OCI-LY7 (cell line): ENCODE measurements around the gene THAP7. TPM values are rescaled to one million over a fixed set of nuclear protein-coding genes. Genes with fewer than 3 reads are reported as not detected.

Experiments used
- BruUV-seq: library from RNA; stranded (reverse); fragments of 400-500 nt; replicated peaks from 2 replicates; lab custom pipeline; 2021; lab: Mats Ljungman, UMichigan
- CTCF ChIA-PET: fragments of 300-600 bp; sonication (Branson Sonifier 250); formaldehyde crosslinking; loops from one replicate; lab custom pipeline; 2022; ENCODE audit warnings: antibody characterized with exemption; ENCODE audit not compliant: unreplicated experiment; lab: Charles Lee
- POLR2A ChIA-PET: fragments of 300-600 bp; sonication (Branson Sonifier 250); formaldehyde crosslinking; loops from one replicate; lab custom pipeline; 2022; ENCODE audit warnings: antibody characterized with exemption; lab: Charles Lee
- DNase-seq: peaks from one replicate; pipeline ENCODE4 v3.0.0-alpha.2; 2015; ENCODE audit warnings: low spot score
- H2AFZ ChIP-seq: fragments of 200-600 bp; sonication (generic), shearing (Covaris generic); 2 replicates; pipeline ENCODE4 v1.6.1; 2014; ENCODE audit warnings: mild to moderate bottlenecking, antibody characterized with exemption, low read length, moderate library complexity
- H3K27ac ChIP-seq: fragments of 200-600 bp; sonication (generic); 2 replicates; pipeline ENCODE4 v1.5.1; 2014; ENCODE audit warnings: mixed run types, low read depth, mild to moderate bottlenecking, moderate library complexity, low read length, inconsistent platforms; ENCODE audit not compliant: poor library complexity, severe bottlenecking
- H3K36me3 ChIP-seq: fragments of 200-600 bp; sonication (generic); 2 replicates; pipeline ENCODE4 v1.6.1; 2014; ENCODE audit warnings: mild to moderate bottlenecking, antibody characterized with exemption, low read length, moderate library complexity, mixed read lengths; ENCODE audit not compliant: insufficient read depth
- H3K4me1 ChIP-seq: fragments of 200-600 bp; sonication (generic); 2 replicates; pipeline ENCODE4 v1.5.1; 2014; ENCODE audit warnings: mild to moderate bottlenecking, low read length; ENCODE audit not compliant: insufficient read depth, poor library complexity, severe bottlenecking
- H3K4me2 ChIP-seq: fragments of 200-600 bp; sonication (generic); 2 replicates; pipeline ENCODE4 v1.6.1; 2014; ENCODE audit warnings: mild to moderate bottlenecking, low read length
- H3K4me3 ChIP-seq: fragments of 200-600 bp; sonication (generic); 2 replicates; pipeline ENCODE4 v1.5.1; 2014; ENCODE audit warnings: mild to moderate bottlenecking, low read depth, low read length; ENCODE audit not compliant: poor library complexity, severe bottlenecking
- H3K79me2 ChIP-seq: fragments of 200-600 bp; sonication (generic); 2 replicates; pipeline ENCODE4 v1.6.1; 2016; ENCODE audit warnings: low read depth, mild to moderate bottlenecking, low read length, moderate library complexity, mixed read lengths; ENCODE audit not compliant: insufficient read depth
- H3K9me2 ChIP-seq: fragments of 200-600 bp; sonication (generic); 2 replicates; pipeline ENCODE4 v1.6.1; 2016; ENCODE audit warnings: mild to moderate bottlenecking, low read length, mixed read lengths; ENCODE audit not compliant: insufficient read depth
- H3K9me3 ChIP-seq: fragments of 200-600 bp; sonication (generic); 2 replicates; pipeline ENCODE4 v1.6.1; 2014; ENCODE audit warnings: mild to moderate bottlenecking, mixed run types, low read length, mixed read lengths
- H4K20me1 ChIP-seq: fragments of 200-600 bp; sonication (generic); 2 replicates; pipeline ENCODE4 v1.6.1; 2014; ENCODE audit warnings: mild to moderate bottlenecking, antibody characterized with exemption, low read length, moderate library complexity, mixed read lengths; ENCODE audit not compliant: insufficient read depth
- CTCF ChIP-seq: fragments of 200-600 bp; sonication (generic); conservative IDR thresholded peaks from 2 replicates; pipeline ENCODE4 v1.5.1; 2014; ENCODE audit warnings: mild to moderate bottlenecking, antibody characterized with exemption, low read length, moderate library complexity, mixed read lengths
- EZH2phosphoT487 ChIP-seq: fragments of 200-600 bp; sonication (generic); IDR thresholded peaks from 2 replicates; pipeline ENCODE4 v1.6.1; 2018; ENCODE audit warnings: low read depth, borderline replicate concordance, mild to moderate bottlenecking, mixed run types, antibody characterized with exemption, low read length, moderate library complexity, mixed read lengths
- intact Hi-C: fragments of 100-400 bp; cut with micrococcal nuclease; formaldehyde crosslinking; loops from one replicate; pipeline ENCODE4 v1.10.0; 2022; ENCODE audit not compliant: unreplicated experiment
- total RNA-seq, 2 experiments: library from RNA; depleted of rRNA in 1 of 2; stranded (reverse); fragments of >200 nt in 1 of 2; shearing (Covaris generic) in 1 of 2; gene quantifications; 2 replicates each; pipeline ENCODE4 v1.2.3, GENCODE V29; 2014 to 2022

The THAP7 gene
- total RNA-seq, 2 experiments from 2014 or later: 36.3 to 73.0 TPM

- Histone ChIP-seq H2AFZ (no peak overlapping the region), H3K9me3 (no peaks in the 10 kb centered on the region), H3K9me2 (no peaks in the 10 kb centered on the region), H3K79me2 (peaks cover 15% of the 10 kb centered on the region), H3K27ac (no peak overlapping the region), H3K4me3 (no peak overlapping the region), H4K20me1 (no peaks in the 10 kb centered on the region), H3K4me1 (peaks cover 24% of the 10 kb centered on the region), H3K36me3 (peaks cover 45% of the 10 kb centered on the region), H3K4me2 (no peak overlapping the region)
- CTCF ChIA-PET: no interaction called here
- TF ChIP-seq CTCF (no peak), EZH2phosphoT487 (no peak)
- DNase-seq: no peak
- no TSS peak for BruUV-seq
- POLR2A ChIA-PET: no interaction called here
- intact Hi-C loops: no loop called here
Measured at GRCh38 chr22:20996598-20997535, 5.1 kb downstream of the THAP7 start.

GRCh38 chr22:20996031-20996410 lies 5.9 kb downstream of the THAP7 start:
- ChIA-PET POLR2A (no interaction called here), CTCF (no interaction called here)
- no peak overlapping the region for H3K27ac ChIP-seq
- BruUV-seq: no TSS peak
- no peak for TF ChIP-seq CTCF
- TF ChIP-seq EZH2phosphoT487: no peak
- H3K9me3 ChIP-seq: no peaks in the 10 kb centered on the region
- no peak overlapping the region for H3K4me3 ChIP-seq
- H4K20me1 ChIP-seq: no peaks in the 10 kb centered on the region
- no peak overlapping the region for H2AFZ ChIP-seq
- H3K4me1 ChIP-seq: peaks cover 24% of the 10 kb centered on the region
- no peak for DNase-seq
- no peaks in the 10 kb centered on the region for H3K9me2 ChIP-seq
- H3K4me2 ChIP-seq: no peak overlapping the region
- intact Hi-C loops: no loop called here
- peaks cover 11% of the 10 kb centered on the region for H3K79me2 ChIP-seq
- peaks cover 44% of the 10 kb centered on the region for H3K36me3 ChIP-seq

GRCh38 chr22:20995329-20996030 lies 6.4 kb downstream of the THAP7 start:
- intact Hi-C loops: no loop called here
- no peaks in the 10 kb centered on the region for H3K9me2 ChIP-seq
- no peak overlapping the region for H2AFZ ChIP-seq
- no TSS peak for BruUV-seq
- no peaks in the 10 kb centered on the region for H3K9me3 ChIP-seq
- H4K20me1 ChIP-seq: no peaks in the 10 kb centered on the region
- no peak overlapping the region for H3K4me3 ChIP-seq
- H3K36me3 ChIP-seq: peaks cover 43% of the 10 kb centered on the region
- peaks cover 20% of the 10 kb centered on the region for H3K4me1 ChIP-seq
- peaks cover 6% of the 10 kb centered on the region for H3K79me2 ChIP-seq
- no peak overlapping the region for H3K4me2 ChIP-seq
- TF ChIP-seq EZH2phosphoT487 (no peak), CTCF (no peak)
- CTCF ChIA-PET: no interaction called here
- no peak for DNase-seq
- POLR2A ChIA-PET: no interaction called here
- no peak overlapping the region for H3K27ac ChIP-seq
